ENCODE results near the gene KCNQ1OT1. TPM values are rescaled to one million over a fixed set of nuclear protein-coding genes. Genes with fewer than 3 reads are reported as not detected.

KCNQ1OT1 gene
- total RNA-seq, 1 donor from 2014 or later, result 0.35 TPM

DNA sequence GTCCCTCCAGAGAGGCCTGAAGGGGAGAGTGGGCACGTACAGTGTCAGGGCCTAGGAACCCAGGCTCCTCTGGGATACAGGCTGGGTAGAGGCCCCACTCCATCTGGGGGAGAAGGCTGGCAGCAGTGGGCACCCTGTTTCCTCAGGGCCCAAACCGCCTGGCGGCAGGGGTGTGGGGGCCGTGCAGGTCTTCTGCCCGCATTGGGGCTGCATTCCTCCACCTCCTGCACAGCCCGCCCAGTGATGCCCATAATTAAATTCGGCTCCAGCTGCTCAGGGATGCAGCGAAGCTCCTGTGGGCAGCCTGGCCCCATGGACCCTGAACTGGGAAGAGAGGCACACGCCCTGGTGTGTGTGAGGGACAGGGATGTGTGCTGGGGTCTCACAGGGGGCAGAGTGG lies 35.4 kb downstream of the KCNQ1OT1 start:
- ATAC-seq (ENCODE audit: poor library complexity), result no peak
- DNase-seq, result no peak
- intact Hi-C loops (cut with DNase I), result no loop called here

DNA sequence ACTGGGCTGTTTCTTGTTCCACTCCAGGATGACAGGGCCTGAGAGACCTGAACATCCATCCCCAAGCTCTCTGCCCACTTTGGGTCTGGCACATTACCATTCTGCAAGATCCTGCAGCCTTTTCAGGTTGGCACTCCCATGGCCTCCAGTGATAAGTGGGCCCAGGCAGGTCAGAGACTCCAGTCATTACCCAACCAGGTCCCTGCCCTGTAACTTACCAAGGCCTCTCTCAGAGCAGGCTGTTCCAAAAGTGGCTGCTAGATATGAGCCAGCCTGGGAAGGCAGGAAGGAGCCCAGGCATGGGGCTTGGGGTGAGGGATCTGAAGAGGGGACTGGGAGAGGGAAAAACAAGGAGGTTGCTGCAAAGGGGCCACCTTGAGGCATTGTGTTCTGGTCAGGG lies 35.9 kb downstream of the KCNQ1OT1 start:
- no peak for ATAC-seq (ENCODE audit: poor library complexity)
- no peak for DNase-seq
- intact Hi-C loops (cut with DNase I), result no loop called here

GRCh38 chr11:2663506-2663905 lies 36.3 kb downstream of the KCNQ1OT1 start:
- intact Hi-C loops (cut with DNase I), result no loop called here
- DNase-seq (no peak), ATAC-seq (ENCODE audit: poor library complexity) (no peak)

DNA sequence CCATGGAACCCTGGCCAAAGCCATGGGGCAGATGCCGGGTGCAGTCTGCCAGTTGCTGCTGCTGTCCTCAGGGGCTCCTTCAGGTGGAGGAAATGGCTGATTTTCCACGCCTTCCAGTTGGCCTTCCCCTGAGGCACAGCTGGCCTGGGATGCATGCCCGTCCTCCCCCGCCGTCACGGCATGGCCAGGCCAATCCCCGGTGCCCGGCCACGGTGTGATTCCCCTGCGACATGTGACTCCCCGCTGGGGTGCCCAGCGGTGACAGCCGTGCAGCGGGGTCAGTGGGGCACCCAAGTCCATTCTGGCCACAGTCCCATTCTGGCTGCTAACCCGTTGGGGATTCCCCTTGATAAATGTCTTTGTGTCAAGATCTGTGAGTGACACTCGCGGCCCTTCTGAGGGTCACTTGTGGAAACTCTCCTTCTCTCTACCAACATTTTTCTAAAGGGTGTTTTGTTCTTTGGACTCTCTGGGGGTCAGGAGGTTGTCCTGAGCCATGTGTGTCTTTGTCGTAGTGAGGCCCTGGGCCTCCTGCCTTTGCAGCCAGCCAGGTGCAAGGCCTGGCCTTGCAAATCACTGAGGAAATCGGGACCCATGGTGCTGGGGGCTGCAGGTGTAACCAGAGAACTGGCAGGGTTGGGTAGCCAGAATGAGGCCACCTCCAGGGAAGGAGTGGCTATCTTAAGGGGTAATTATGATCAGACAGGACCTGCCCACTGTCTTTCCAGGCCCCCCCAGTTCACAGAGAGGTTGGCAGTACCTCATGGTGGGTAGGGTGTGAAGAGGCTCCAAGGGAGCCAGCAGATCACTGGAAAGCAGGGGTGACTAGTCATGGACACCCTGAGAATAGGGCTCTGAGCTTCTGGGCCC lies 37.1 kb downstream of the KCNQ1OT1 start:
- no peak for DNase-seq
- intact Hi-C loops (cut with DNase I), result no loop called here
- no peak for ATAC-seq (ENCODE audit: poor library complexity)

- ATAC-seq (ENCODE audit: poor library complexity) (no peak), DNase-seq (no peak)
- intact Hi-C loops (cut with DNase I), result no loop called here
Measured at GRCh38 chr11:2662024-2662312, 37.8 kb downstream of the KCNQ1OT1 start.

DNA sequence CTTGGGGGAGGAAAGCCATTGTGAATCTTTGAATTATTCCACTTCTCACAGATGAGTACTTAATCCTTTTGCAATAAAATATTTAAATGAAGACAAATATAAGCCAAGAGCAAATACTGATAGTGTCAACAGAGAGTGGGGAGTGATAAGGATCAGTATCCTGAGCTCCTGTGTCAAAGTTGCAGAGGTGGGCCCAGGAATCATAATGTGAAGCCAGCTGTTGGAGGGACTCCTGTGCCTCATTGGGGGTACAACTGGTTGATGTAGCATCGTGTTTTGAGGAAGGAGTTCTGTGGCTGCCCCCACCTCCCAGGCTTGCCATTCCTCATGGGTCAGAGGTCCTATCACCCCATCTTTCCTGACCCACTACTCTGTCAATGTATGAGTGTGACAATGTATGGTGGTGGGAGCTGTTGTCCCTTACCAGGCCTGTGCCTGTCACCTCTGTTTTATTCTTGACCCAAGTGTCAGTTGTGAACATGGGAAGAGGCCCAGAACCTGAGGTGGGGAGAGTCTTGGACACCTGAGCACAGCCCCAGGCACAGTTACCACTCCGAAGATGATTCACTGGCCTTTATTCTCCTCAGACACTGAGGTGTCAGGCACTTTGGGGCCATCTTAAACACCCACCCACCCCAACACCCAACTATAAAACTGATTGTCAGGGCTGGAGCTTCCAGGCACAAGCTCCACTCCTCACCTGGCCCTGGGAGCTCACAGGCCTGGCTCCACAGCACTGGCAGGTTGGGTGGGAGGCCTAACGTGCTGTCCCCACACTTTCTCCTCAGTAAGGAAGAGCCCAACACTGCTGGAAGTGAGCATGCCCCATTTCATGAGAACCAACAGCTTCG lies 38.4 kb downstream of the KCNQ1OT1 start:
- intact Hi-C loops (cut with DNase I), result no loop called here
- DNase-seq, result no peak
- no peak for ATAC-seq (ENCODE audit: poor library complexity)

GRCh38 chr11:2660357-2660939 lies 39.3 kb downstream of the KCNQ1OT1 start:
- no peak for ATAC-seq (ENCODE audit: poor library complexity)
- intact Hi-C loops (cut with DNase I), result no loop called here
- DNase-seq, result no peak

- peak; percentile 34 for ATAC-seq (ENCODE audit: poor library complexity)
- intact Hi-C loops (cut with DNase I), result no loop called here
- no peak for DNase-seq
Measured at GRCh38 chr11:2657697-2658284, 42.0 kb downstream of the KCNQ1OT1 start.

DNA sequence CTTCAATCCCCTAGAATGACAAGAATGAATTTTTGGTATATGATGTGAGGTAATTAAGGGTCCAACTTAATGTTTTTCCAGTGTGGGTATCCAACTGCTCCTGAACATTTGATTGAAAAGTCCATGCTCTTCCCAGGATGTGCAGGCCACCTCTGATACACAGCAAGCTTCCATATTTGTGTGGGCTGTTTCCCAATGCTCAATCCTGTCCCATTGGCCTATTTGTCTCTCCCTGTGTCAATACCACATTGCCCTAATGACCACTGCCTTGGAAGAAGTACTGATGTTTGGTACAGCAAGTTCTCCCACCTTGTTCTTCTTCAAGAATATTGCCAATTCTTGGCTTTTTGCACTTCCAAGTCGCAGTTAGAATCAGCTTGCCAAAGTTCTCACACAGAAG lies 42.9 kb downstream of the KCNQ1OT1 start:
- intact Hi-C loops (cut with DNase I), result no loop called here
- DNase-seq (no peak), ATAC-seq (ENCODE audit: poor library complexity) (no peak)

- DNase-seq (no peak), ATAC-seq (ENCODE audit: poor library complexity) (no peak)
- intact Hi-C loops (cut with DNase I), result no loop called here
Measured at GRCh38 chr11:2655834-2656622, 43.8 kb downstream of the KCNQ1OT1 start.

DNA sequence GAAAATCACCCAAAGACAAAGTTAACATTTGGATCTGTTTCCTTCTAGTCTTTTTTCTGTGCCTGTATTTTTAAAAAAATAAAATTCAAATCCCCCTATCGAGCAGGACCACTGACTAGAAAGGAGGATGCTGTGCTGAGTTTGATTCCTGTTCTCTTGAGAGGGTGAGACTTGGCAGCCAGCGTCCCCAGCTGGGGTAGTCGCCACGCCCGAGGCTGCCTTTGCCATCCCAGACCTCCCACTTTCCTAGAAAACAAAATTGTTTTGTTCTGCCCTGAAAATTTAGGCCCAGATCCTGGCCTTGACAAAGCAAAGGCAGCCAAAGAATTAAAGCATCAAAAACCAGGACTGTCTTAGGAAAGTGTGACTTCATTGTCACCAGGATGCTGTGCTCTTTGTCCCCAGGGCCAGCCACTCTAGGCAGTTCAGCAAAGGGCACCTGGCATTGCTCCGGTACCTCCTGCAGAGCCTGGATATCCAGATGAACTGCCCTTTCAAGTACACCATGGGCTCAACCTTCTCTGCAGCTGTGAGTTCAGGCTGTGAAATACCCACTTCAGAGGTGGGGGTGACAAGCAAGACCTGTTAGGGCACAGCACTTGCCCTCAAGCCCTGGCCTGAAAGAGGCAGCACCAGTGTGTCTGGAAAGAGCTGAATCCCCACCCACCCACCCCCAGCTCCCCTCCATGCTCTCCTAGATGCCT lies 44.6 kb downstream of the KCNQ1OT1 start:
- intact Hi-C loops (cut with DNase I), result no loop called here
- no peak for DNase-seq
- ATAC-seq (ENCODE audit: poor library complexity), result no peak

DNA sequence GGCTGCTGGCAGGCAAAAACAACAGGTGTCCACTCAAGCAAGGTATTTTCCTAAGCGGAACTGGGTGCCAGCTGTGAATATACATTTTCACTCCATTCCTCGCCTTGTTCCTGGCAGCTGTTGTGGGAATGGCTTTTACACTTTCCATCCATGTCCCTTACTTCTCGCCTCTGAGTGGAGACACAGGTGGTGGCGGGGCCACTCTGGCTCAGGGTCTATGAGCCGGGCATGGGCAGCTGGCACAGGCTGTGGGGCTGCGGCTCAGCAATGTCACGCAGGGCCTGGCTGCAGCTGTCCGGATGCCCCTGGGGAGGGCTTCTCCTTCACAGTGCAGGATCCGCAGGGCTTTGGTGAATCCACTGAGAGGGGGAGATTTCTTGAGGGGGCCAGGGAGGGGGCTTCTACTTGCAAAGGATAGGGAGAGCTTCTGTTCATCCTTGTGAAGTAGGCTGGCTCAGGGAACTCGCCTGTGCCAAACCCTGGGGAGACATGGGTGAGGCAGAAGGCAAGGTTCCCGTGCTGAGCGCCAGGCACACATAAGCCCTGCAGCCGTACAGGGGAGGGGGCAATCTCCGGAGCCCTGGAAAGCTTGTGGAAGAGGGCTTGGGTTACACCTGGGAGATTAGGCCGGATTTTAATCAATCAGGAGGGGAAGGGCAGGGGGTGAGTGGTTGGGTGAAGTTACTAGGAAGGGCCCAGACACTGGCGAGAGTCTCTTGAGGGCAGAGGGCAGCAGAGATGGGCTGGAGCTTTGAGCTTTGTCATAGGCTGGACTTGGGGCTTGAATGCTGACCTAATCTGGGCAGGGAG lies 45.7 kb downstream of the KCNQ1OT1 start:
- ATAC-seq (ENCODE audit: poor library complexity) (no peak), DNase-seq (peak; percentile 32)
- intact Hi-C loops (cut with DNase I), result no loop called here

GRCh38 chr11:2653198-2653551 lies 46.6 kb downstream of the KCNQ1OT1 start:
- DNase-seq, result peak; percentile 29
- intact Hi-C loops (cut with DNase I), result no loop called here

DNA sequence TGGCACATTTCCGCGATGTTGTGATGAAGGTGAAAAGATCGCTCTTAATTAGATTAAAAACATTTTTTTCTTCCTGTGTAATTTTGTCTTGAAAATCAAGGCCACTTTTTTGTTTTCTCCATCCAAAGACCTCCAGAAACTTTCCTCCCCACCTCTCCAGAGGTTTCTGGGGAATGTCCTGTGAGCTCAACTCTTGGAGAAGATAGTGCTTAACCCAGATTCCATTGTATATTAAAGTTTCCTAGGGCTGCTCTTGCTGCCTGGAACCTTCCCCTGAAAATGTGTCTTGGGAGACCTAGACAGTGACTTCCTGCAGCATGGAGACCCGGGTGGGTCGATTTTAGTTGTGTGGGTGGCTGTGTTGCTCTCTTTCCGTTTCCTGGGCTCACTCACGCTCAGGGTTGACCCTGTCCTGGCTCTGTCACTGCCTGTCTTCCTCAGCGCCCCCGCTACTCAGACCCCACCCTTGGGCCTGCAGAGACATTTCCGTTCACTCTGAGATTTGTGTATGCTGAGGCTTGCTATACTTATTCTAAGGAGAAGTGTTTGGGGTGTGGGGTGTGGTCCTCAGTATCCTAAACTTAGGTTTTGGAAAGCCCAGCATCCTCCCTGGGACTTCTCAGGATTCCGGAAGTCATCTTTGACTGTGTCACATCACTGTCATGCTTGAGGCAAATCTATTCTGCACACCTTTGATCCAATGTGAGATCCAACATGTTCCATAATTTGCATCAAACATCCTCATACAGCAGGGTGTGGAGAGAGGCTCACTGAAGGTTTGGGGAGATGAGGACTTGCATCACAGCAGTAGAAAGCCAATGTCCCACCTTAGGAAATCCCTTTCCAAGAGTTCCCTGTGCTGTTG lies 47.2 kb downstream of the KCNQ1OT1 start:
- DNase-seq (no peak), ATAC-seq (ENCODE audit: poor library complexity) (no peak)
- intact Hi-C loops (cut with DNase I), result no loop called here

More at GRCh38 chr11:2653198-2653551, 46.6 kb downstream of the KCNQ1OT1 start:
- peak; percentile 39 for ATAC-seq (ENCODE audit: poor library complexity)

DNA sequence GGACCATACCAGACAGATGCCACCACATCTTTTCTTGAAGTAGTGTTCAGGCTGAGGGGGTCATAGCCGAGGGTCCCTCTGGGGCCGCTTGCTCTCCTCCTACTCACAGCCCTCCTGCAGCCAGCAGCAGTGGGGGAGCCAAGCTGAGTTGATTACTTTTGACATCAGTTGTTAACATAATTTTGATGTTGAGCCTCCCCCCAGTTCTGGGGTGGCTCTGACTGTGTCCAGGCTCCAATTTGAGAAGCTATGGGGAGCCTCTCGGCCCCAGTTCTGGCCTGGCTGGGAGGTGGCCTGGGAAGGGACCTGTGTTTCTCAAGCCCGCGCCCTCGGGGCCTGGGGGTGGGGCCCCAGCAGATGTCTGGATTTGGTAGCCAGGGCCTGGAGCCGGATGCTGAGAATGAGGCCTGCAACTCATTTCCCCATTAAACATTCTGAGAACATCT lies 47.9 kb downstream of the KCNQ1OT1 start:
- intact Hi-C loops (cut with DNase I), result no loop called here
- DNase-seq, result no peak

GRCh38 chr11:2651054-2651617 lies 48.7 kb downstream of the KCNQ1OT1 start:
- ATAC-seq (ENCODE audit: poor library complexity), result no peak
- intact Hi-C loops (cut with DNase I), result no loop called here
- no peak for DNase-seq

More for the DNA sequence above, 47.9 kb downstream of the KCNQ1OT1 start:
- ATAC-seq (ENCODE audit: poor library complexity), result peak; percentile 65
